ENCODE results near the gene HIVEP3. TPM values are rescaled to one million over a fixed set of nuclear protein-coding genes. Genes with fewer than 3 reads are reported as not detected.
"Not testable (repeated sequence)": the region's sequence is repeated elsewhere in the genome, so short reads cannot be mapped to it uniquely, and the experiment has no call there.

Gene HIVEP3
- total RNA-seq, 1 donor from 2014 or later: 11.6 TPM

DNA sequence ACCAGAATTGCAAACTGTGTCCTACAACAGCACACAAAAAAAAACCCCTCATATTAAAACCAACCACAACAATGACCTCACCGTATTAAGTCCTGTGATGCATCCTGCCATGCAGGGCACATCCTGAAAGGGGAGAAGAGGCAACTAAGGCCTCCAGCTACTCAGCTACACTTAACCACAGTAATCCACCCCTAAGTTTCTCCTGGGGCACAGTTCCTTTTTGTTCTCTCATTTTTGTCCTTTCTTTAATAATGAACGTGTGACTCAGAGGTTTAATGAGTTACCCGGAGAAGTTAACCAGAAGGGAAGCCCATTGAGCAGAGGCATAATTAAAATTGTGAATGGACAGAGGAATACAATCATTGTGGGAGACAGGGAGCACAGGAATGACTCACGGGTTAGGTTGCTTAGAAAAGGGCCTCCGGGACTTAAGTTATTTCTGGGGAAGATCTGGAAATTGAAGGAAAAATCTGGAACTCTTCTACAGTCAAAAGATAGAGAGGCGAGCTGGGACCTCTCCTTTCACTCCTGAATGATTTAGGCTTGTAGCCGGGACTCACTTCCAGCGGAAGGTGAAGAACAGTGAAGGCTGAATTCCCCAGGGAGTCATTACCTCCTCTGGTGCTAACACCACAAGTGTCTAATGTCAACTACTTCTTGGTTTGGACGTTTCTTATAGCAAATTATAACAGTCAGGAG, 36.9 kb upstream of the HIVEP3 start:
- intact Hi-C loops (cut with DNase I): no loop called here
- Histone ChIP-seq H3K9me3 (no peaks in the 10 kb centered on the region), H3K4me3 (no peak overlapping the region), H3K4me1 (no peaks in the 10 kb centered on the region), H3K36me3 (no peaks in the 10 kb centered on the region), H3K27ac (no peak overlapping the region), H3K27me3 (ENCODE audit: low read depth) (no peaks in the 10 kb centered on the region)
- no peak for ATAC-seq
- TF ChIP-seq CTCF (IDR thresholded peaks at IDR 0.05): no peak
- no peak for DNase-seq

- H3K27ac ChIP-seq: no peak overlapping the region
- TF ChIP-seq CTCF (IDR thresholded peaks at IDR 0.05): no peak
- peaks cover 4% of the 10 kb centered on the region for H3K9me3 ChIP-seq
- ATAC-seq (no peak), DNase-seq (no peak)
- no peaks in the 10 kb centered on the region for H3K27me3 ChIP-seq (ENCODE audit: low read depth)
- H3K36me3 ChIP-seq: no peaks in the 10 kb centered on the region
- no peak overlapping the region for H3K4me3 ChIP-seq
- intact Hi-C loops (cut with DNase I): no loop called here
- H3K4me1 ChIP-seq: no peaks in the 10 kb centered on the region
These were observed 35.8 kb upstream of the HIVEP3 start for GRCh38 chr1:41954533-41954944.

DNA sequence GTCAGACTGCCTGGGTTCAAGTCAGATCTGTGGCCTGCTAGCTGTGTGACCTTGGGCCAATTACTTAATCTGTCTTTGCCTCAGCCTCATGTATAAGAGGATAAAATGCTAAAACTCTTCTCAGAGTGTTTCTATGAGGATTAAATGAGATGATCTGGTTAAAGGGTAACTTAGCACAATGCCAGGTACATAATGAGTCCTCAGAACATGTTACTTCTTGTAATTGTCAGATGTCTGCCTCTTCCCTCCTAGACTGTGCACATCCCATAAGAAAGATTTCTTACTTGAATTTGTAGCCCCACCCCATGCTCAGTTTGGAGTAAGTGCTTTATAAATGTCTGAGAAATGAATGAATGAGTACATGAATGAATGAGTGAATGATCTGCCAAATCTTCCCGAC, 34.6 kb upstream of the HIVEP3 start:
- Histone ChIP-seq H3K27ac (no peak overlapping the region), H3K27me3 (ENCODE audit: low read depth) (no peaks in the 10 kb centered on the region), H3K4me1 (no peaks in the 10 kb centered on the region), H3K36me3 (no peaks in the 10 kb centered on the region), H3K4me3 (no peak overlapping the region), H3K9me3 (peaks cover 4% of the 10 kb centered on the region)
- DNase-seq: no peak
- intact Hi-C loops (cut with DNase I): no loop called here
- no peak for ATAC-seq
- TF ChIP-seq CTCF (IDR thresholded peaks at IDR 0.05): no peak

- Histone ChIP-seq H3K27ac (no peak overlapping the region), H3K9me3 (peaks cover 4% of the 10 kb centered on the region), H3K27me3 (ENCODE audit: low read depth) (no peaks in the 10 kb centered on the region), H3K4me3 (no peak overlapping the region), H3K4me1 (no peaks in the 10 kb centered on the region), H3K36me3 (no peaks in the 10 kb centered on the region)
- no peak for TF ChIP-seq CTCF (IDR thresholded peaks at IDR 0.05)
- ATAC-seq (no peak), DNase-seq (no peak)
- intact Hi-C loops (cut with DNase I): no loop called here
These were observed 33.5 kb upstream of the HIVEP3 start for GRCh38 chr1:41952208-41952607.

DNA sequence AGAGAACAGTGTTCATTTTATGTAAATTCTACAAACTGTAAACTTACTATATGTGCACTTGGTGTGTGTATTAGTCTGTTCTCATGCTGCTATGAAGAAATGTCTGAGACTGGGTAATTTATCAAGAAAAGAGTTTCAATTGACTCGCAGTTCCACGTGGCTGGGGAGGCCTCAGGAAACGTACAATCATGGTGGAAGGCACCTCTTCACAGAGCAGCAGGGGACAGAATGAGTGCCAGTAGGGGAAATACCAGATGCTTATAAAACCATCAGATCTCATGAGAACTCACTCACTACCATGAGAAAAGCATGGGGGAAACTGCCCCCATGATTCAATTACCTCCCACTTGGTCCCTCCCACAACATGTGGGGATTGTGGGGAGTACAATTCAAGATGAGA, 32.8 kb upstream of the HIVEP3 start:
- intact Hi-C loops (cut with DNase I); ATAC-seq; DNase-seq: not testable (repeated sequence)

GRCh38 chr1:41950820-41951219, 32.1 kb upstream of the HIVEP3 start:
- no peaks in the 10 kb centered on the region for H3K36me3 ChIP-seq
- H3K27me3 ChIP-seq (ENCODE audit: low read depth): no peaks in the 10 kb centered on the region
- TF ChIP-seq CTCF (IDR thresholded peaks at IDR 0.05): no peak
- H3K27ac ChIP-seq: no peak overlapping the region
- DNase-seq: no peak
- peaks cover 4% of the 10 kb centered on the region for H3K9me3 ChIP-seq
- no peak overlapping the region for H3K4me3 ChIP-seq
- no peak for ATAC-seq
- intact Hi-C loops (cut with DNase I): no loop called here
- H3K4me1 ChIP-seq: no peaks in the 10 kb centered on the region

More for the DNA sequence above, 32.8 kb upstream of the HIVEP3 start:
- not testable (repeated sequence) for H3K27ac ChIP-seq; H3K4me1 ChIP-seq; H3K9me3 ChIP-seq; H3K4me3 ChIP-seq; H3K27me3 ChIP-seq (ENCODE audit: low read depth); H3K36me3 ChIP-seq

DNA sequence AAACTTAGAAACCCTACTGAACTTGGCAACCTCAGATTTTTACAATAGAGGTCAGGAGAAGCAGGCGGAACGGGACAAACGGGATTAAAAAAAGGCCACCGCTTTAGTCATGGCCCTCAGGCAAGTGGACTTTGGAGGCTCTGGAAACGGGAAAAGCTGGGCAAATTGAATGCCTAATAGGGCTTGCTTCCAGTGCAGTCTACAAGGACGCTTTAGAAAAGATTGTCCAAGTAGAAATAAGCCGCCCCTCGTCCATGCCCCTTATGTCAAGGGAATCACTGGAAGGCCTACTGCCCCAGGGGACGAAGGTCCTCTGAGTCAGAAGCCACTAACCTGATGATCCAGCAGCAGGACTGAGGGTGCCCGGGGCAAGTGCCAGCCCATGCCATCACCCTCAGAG, 27.2 kb upstream of the HIVEP3 start:
- intact Hi-C loops (cut with DNase I); DNase-seq; H3K36me3 ChIP-seq; H3K4me3 ChIP-seq; H3K27ac ChIP-seq; ATAC-seq; H3K4me1 ChIP-seq; H3K27me3 ChIP-seq (ENCODE audit: low read depth): not testable (repeated sequence)
- peaks cover 11% of the 10 kb centered on the region for H3K9me3 ChIP-seq
